Astrocyte of the spinal cord (primary cell): Measurements from ENCODE around the gene UBASH3B.

ENCODE experiments used
- DNase-seq: peaks from one replicate; pipeline ENCODE4 v3.0.0; 2011; ENCODE audit warnings: low read depth, low spot score
- H3K4me3 ChIP-seq: 2 replicates; pipeline ENCODE4 v1.5.1; 2011; ENCODE audit warnings: low read depth, mild to moderate bottlenecking, low read length, moderate library complexity
- CTCF ChIP-seq: IDR thresholded peaks from 2 replicates; pipeline ENCODE4 v1.5.1; 2012; ENCODE audit warnings: low read depth, mild to moderate bottlenecking, low read length, inconsistent platforms
- in situ Hi-C: cut with HindIII; loops from 2 replicates; pipeline ENCODE4 v1.10.0; 2017; ENCODE audit warnings: low sequenced_read_pairs

Gene UBASH3B

GRCh38 chr11:122754028-122754427 lies 98.5 kb downstream of the UBASH3B start:
- in situ Hi-C loops = no loop called here
- DNase-seq = no peak
- no peak overlapping the region for H3K4me3 ChIP-seq
- TF ChIP-seq CTCF = no peak

GRCh38 chr11:122754553-122755322 lies 99.2 kb downstream of the UBASH3B start:
- in situ Hi-C loops = no loop called here
- DNase-seq = no peak
- no peak overlapping the region for H3K4me3 ChIP-seq
- TF ChIP-seq CTCF = peak; percentile 43

GRCh38 chr11:122755409-122755808 lies 99.9 kb downstream of the UBASH3B start:
- in situ Hi-C loops = no loop called here
- H3K4me3 ChIP-seq = no peak overlapping the region
- DNase-seq = no peak
- no peak for TF ChIP-seq CTCF

GRCh38 chr11:122755941-122756340 lies 100.4 kb downstream of the UBASH3B start:
- in situ Hi-C loops = no loop called here
- TF ChIP-seq CTCF = no peak
- no peak overlapping the region for H3K4me3 ChIP-seq
- DNase-seq = no peak

- no peak for TF ChIP-seq CTCF
- in situ Hi-C loops = no loop called here
- no peak overlapping the region for H3K4me3 ChIP-seq
- no peak for DNase-seq
Observed at GRCh38 chr11:122756417-122756816, 100.9 kb downstream of the UBASH3B start.

GRCh38 chr11:122757201-122757600 lies 101.7 kb downstream of the UBASH3B start:
- DNase-seq = no peak
- TF ChIP-seq CTCF = no peak
- in situ Hi-C loops = no loop called here
- H3K4me3 ChIP-seq = no peak overlapping the region

- no peak overlapping the region for H3K4me3 ChIP-seq
- DNase-seq = no peak
- TF ChIP-seq CTCF = no peak
- in situ Hi-C loops = no loop called here
Observed at GRCh38 chr11:122758339-122758738, 102.8 kb downstream of the UBASH3B start.
